ENCODE results near the gene F8A2.
"Not testable (repeated sequence)": the region's sequence is repeated elsewhere in the genome, so short reads cannot be mapped to it uniquely, and the experiment has no call there.

F8A2 gene

GRCh38 chrX:155381843-155382528, at the start of gene F8A2:
F8A2 (plus strand) TSS chrX:155382095; CDS start chrX:155382115, 20 bp downstream.
- not testable (repeated sequence) for DNase-seq (ENCODE audit: low read depth in 3 of 3)

GRCh38 chrX:155333544-155334100, 48.3 kb upstream of the F8A2 start:
- no peak for DNase-seq (ENCODE audit: low read depth in 3 of 3)

- no peak for DNase-seq (ENCODE audit: low read depth in 3 of 3)
Measured at GRCh38 chrX:155334486-155335336, 47.2 kb upstream of the F8A2 start, which contains the start of gene CLIC2. CLIC2 (minus strand) TSS chrX:155334614; CDS start chrX:155334427, 187 bp downstream.

GRCh38 chrX:155335337-155335712, 46.6 kb upstream of the F8A2 start:
- DNase-seq (ENCODE audit: low read depth in 3 of 3): not testable (repeated sequence)

- DNase-seq (ENCODE audit: low read depth in 3 of 3): not testable (repeated sequence)
Measured at GRCh38 chrX:155345689-155346088, 36.2 kb upstream of the F8A2 start.

GRCh38 chrX:155349448-155349847, 32.4 kb upstream of the F8A2 start:
- DNase-seq (ENCODE audit: low read depth in 3 of 3): not testable (repeated sequence)

GRCh38 chrX:155363712-155364111, 18.2 kb upstream of the F8A2 start:
- not testable (repeated sequence) for DNase-seq (ENCODE audit: low read depth in 3 of 3)

GRCh38 chrX:155373777-155374458, 8.0 kb upstream of the F8A2 start:
- not testable (repeated sequence) for DNase-seq (ENCODE audit: low read depth in 3 of 3)

GRCh38 chrX:155379802-155380201, 2.1 kb upstream of the F8A2 start:
- not testable (repeated sequence) for DNase-seq (ENCODE audit: low read depth in 3 of 3)

- DNase-seq (ENCODE audit: low read depth in 3 of 3): not testable (repeated sequence)
Measured at GRCh38 chrX:155382529-155382967, 653 bp downstream of the F8A2 start.

GRCh38 chrX:155389634-155390033, 7.7 kb downstream of the F8A2 start:
- DNase-seq (ENCODE audit: low read depth in 3 of 3): no peak

GRCh38 chrX:155394747-155395276, 12.9 kb downstream of the F8A2 start:
- DNase-seq (ENCODE audit: low read depth in 3 of 3): not testable (repeated sequence)

GRCh38 chrX:155406429-155406828, 24.5 kb downstream of the F8A2 start:
- DNase-seq (ENCODE audit: low read depth in 3 of 3): no peak

- DNase-seq (ENCODE audit: low read depth in 3 of 3): no peak
Measured at GRCh38 chrX:155417769-155418168, 35.9 kb downstream of the F8A2 start.

All from stimulated activated CD4-positive, alpha-beta T cell treated with anti-CD3 and anti-CD28 coated beads, TNF-alpha, amount 100 ng/mL, for 48 hours (primary cell).